Measurements from ENCODE around the gene MACROD2.

Gene MACROD2

GRCh38 chr20:14331646-14332045 is 336.3 kb downstream of the MACROD2 start:
- in situ Hi-C loops (cut with HindIII; ENCODE audit: low sequenced_read_pairs): no loop called here

DNA sequence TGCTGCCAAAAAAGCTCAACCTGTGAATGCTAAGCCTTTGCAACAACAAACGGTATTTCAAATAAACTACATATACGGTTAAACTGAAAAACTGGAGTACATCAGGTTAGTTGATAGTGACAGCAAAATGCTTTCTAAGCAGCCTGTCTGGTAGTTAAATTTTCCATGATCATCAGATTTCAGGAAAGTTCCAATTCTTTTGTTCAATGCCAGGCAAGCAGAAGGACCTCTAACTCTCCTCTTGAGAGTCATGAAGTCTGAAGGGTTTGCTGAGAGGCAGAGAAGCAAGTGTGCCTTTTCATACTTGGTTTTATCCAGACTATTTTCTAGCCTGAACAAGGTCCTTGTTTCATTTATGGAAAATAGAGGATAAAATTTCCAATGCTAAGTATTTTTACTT is 337.6 kb downstream of the MACROD2 start:
- in situ Hi-C loops (cut with HindIII; ENCODE audit: low sequenced_read_pairs): no loop called here

- in situ Hi-C loops (cut with HindIII; ENCODE audit: low sequenced_read_pairs): no loop called here
These were observed 338.4 kb downstream of the MACROD2 start for GRCh38 chr20:14333721-14334120.

- in situ Hi-C loops (cut with HindIII; ENCODE audit: low sequenced_read_pairs): no loop called here
These were observed 339.1 kb downstream of the MACROD2 start for GRCh38 chr20:14334306-14334930.

- in situ Hi-C loops (cut with HindIII; ENCODE audit: low sequenced_read_pairs): no loop called here
These were observed 339.7 kb downstream of the MACROD2 start for GRCh38 chr20:14335052-14335451.

DNA sequence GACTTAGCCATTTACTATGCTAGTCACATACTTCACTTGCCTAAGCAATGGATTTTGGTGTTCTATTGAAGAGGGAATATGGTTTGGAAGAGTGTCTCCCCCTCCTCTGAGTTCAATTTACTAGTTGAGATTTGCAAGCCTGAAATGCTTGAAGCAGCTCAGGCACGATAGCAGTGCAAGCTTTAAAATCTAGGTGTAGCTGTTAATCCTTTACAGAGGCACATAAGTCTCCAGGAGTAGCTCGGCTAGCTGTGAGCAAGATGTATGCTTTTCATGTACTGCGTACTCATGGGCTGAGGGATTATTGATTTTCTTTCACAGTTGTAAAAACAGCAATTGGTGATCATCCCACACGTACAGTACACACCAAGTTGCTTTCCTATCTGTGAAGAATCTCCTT is 341.4 kb downstream of the MACROD2 start:
- in situ Hi-C loops (cut with HindIII; ENCODE audit: low sequenced_read_pairs): no loop called here

DNA sequence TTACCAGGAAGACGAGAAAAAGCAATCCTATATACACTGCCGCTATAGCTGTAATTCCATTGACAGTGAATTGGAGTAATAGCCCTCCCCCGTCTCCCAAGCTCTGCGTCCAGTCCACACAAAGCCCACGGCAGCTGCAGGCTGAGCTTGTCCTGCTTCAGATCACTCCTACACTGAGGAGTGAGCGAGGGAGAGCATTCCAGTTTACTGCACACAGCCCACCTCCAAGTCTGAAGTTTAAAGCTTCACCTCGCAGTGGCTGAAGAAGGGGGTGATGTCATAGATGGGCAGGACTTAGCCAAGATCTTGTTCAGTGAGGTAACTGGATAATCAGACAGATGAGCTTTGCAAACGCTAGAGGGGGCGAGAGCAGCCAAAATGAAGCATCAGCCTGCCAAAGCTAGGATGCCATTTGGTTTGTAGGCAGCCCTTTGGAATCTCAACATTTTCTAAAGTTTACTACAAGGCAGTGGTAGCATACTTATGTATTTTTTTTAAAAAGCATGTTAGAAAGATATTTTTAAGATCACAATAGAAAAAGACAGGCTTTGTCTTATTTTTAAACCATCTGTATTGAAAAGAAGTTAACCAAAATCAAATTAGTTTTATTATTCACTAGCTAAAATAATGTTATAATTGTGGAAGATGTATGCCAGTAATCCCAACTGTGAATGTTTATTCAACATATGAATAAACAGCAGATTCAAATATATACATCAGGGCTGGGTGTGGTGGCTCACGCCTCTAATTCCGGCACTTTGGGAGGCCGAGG is 342.3 kb downstream of the MACROD2 start, which contains the start of gene FLRT3:
FLRT3 (minus strand) TSS at position 213 of the 772 bp plus-strand sequence. CDS start 10,106 bp downstream, outside the sequence.
- in situ Hi-C loops (cut with HindIII; ENCODE audit: low sequenced_read_pairs): no loop called here

GRCh38 chr20:14341801-14342200 is 346.5 kb downstream of the MACROD2 start:
- in situ Hi-C loops (cut with HindIII; ENCODE audit: low sequenced_read_pairs): no loop called here

DNA sequence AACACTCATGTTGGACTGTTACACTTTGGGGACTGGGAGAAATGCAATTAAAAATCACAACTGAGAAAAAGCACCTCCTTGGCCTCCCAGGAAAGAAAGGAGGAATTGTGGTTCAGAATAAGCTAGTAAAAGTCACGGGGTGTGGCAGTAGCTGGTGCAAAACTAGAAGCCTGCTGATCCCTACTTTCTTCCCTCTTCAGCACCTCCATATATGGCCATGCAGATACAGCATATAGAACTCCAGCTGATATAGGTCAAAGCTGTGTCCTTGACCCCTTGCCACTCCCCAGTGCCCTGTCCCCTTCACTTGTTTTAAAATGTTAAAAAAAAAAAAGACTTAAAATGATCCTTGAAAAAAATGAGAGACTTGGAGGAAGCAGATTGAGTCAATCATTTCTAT is 347.6 kb downstream of the MACROD2 start:
- in situ Hi-C loops (cut with HindIII; ENCODE audit: low sequenced_read_pairs): no loop called here

DNA sequence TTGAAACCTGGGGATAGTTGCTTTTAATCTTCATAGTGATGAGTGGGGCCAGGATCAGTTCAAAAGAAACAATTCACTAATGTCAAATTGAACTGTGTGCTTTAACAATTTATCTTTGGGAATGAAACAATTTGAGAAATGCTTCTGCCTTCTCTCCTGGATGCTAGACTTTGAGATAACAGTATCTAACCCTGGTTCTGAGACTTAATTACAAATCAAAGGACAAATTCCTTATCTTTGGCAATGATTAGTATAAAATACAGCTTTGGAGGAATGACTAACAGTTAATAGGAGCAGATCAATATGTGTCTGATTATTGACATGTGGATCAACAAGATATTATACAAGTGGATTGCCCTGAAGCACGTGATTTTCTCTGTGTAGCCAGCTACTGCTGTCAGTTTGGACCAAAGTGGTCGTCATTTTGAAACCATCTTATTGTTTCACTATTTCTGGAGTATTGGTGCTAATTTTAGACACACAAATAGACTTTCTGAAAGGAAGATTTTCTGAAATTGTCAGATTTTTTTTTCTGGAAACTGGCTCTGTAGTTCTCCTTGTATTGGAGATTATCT is 348.3 kb downstream of the MACROD2 start:
- in situ Hi-C loops (cut with HindIII; ENCODE audit: low sequenced_read_pairs): no loop called here

GRCh38 chr20:14344746-14345145 is 349.4 kb downstream of the MACROD2 start:
- in situ Hi-C loops (cut with HindIII; ENCODE audit: low sequenced_read_pairs): no loop called here

DNA sequence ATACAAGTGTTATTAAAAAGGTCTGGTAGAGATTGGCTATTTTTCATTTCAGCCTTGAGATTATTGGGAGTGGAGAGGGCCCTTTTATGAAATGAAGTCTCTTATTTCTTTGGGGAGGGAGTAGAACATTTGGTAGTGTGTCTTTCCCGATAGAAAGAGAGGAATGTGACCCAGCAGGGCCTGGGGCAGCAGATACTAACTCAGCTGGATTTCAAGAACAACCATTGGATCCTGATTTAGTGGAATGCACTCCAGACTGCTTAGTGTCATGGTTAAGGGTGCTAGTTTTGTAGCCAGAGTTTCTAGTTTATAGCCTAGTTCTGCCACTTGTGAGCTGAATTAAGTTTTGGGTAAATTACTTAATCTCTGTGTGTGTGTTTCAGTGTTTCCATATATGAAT is 360.5 kb downstream of the MACROD2 start:
- in situ Hi-C loops (cut with HindIII; ENCODE audit: low sequenced_read_pairs): no loop called here

DNA sequence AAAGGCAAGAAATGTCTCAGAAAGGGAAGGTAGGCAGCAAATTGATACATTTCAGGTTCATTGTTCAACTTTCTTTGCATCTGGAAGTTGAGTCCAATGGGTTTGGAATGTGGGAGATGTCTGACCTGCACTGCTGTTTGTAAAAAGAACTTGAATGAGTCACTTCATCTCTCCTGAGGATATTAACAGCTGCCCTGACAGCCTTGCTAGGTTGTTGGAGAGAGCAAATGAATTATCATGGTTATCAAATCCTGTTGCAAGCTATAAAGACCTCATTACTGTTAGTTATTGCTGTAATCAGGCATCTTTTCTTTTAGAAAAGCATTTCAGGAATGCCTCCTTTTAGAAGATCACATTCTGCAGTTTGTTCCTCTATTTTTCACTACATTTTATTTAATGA is 365.1 kb downstream of the MACROD2 start:
- in situ Hi-C loops (cut with HindIII; ENCODE audit: low sequenced_read_pairs): no loop called here

DNA sequence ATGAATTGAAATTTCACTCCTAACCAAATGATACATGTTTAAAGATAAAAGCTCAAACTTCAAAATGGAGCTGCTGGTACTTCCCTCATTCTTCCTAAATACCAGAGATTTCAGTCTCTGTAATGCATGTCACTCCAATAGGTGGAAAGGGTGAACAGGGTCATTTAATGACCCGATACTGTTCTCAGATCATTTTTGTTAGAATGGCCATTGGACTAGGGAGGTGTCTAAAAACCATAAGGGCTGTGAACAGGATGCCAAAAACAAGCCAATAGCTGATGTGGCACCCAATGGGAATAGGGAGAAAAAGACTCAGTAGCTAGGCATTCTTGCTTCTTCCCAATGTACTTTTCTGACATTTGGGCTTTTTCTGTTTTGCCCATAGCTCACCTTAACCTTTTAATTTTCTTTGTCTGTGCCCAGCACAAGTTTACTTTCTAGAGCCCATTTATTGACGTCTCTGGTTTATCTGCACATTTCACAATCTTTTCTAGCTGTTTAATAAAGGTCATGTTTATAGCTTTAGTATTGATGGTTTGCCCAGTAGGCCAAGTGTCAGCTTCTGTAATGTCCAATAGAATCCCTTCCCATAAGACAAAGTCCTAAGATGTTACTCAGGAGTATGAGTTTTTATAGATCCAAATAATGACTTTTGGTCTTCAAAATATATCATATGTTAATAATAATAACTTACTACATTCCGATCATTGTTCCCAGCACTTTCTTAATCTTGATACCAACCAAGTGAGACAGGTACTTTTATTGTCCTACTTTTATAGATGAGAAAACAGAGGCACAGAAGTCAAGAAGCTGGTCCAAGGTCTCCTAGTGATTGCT is 366.4 kb downstream of the MACROD2 start:
- in situ Hi-C loops (cut with HindIII; ENCODE audit: low sequenced_read_pairs): no loop called here

DNA sequence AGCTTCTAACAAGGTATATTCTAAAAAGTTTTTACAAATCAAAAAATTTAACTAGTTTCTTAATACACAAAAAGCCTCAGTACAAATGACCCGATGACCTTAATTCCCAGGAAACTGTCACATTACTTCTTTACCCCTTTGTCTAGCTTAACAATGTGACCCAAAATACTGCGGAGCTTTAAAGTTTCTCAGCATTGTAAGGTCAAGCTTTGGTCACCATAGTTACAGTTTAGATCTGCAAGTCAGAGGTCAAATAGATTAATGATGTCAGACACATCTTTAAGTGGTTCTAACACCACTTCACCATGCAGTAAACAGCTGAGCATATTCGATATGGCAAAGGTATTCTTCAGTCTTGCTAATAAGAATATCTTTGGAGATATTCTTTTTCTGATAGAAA is 378.9 kb downstream of the MACROD2 start:
- in situ Hi-C loops (cut with HindIII; ENCODE audit: low sequenced_read_pairs): no loop called here

- in situ Hi-C loops (cut with HindIII; ENCODE audit: low sequenced_read_pairs): no loop called here
These were observed 380.2 kb downstream of the MACROD2 start for GRCh38 chr20:14375416-14375985.

GRCh38 chr20:14378326-14378725 is 383.0 kb downstream of the MACROD2 start:
- in situ Hi-C loops (cut with HindIII; ENCODE audit: low sequenced_read_pairs): no loop called here

- in situ Hi-C loops (cut with HindIII; ENCODE audit: low sequenced_read_pairs): no loop called here
These were observed 388.0 kb downstream of the MACROD2 start for GRCh38 chr20:14383335-14383734.

GRCh38 chr20:14384416-14385175 is 389.3 kb downstream of the MACROD2 start:
- in situ Hi-C loops (cut with HindIII; ENCODE audit: low sequenced_read_pairs): no loop called here

DNA sequence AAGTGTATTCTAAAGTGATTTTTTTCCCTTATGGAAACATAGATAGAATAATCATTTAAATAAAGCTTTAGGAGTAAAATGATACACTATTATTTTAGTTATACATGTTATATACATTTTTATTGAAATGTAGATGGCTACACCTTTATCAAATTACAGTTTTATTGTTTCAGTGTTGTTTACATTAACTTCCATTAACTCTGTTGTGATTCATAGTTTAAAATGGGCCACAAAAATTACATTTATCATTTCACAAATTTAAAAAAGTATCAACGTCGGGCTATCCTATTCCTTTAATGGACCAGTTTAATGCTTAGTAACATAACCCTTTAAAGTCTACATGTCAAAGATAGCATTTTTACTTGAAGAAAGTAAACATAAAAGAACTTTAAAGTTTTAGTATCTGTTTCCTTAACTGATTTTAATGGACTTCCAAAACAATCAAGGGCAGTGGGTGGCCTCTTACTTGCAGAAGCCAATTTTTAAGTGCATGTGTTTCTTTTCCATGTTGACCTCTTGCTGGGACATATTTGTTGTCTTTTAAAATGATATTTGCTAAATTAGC is 389.9 kb downstream of the MACROD2 start:
- in situ Hi-C loops (cut with HindIII; ENCODE audit: low sequenced_read_pairs): no loop called here
